Left lung (tissue), 10 donors: Measurements from ENCODE around the gene MRGPRE. TPM values are rescaled to one million over a fixed set of nuclear protein-coding genes. Genes with fewer than 3 reads are reported as not detected.
A peak's percentile ranks its signal among the peaks of the same experiment; 100 is the strongest.

ENCODE experiments used
- ATAC-seq: fragments of 200-7000 bp; cut with Tn5 transposase; one replicate; pipeline ENCODE4 v1.9.1; 2020; ENCODE audit warnings: moderate library complexity
- DNase-seq, 4 donors: peaks; one replicate each; pipeline ENCODE4 v3.0.0-alpha.2; 2013 to 2020
- H3K27ac ChIP-seq, 2 donors: fragments of 200-600 bp; sonication (generic) in 1 of 2; one replicate each; pipeline versions ENCODE4 v1.5.0 to v1.8.0; 2020 to 2021
- H3K27me3 ChIP-seq, 2 donors: fragments of 200-600 bp; sonication (generic) in 1 of 2; one replicate each; pipeline versions ENCODE4 v1.5.0 to v1.8.0; 2020 to 2021
- H3K36me3 ChIP-seq, 2 donors: fragments of 200-600 bp; sonication (generic) in 1 of 2; one replicate each; pipeline versions ENCODE4 v1.5.0 to v1.8.0; 2020 to 2021
- H3K4me1 ChIP-seq, 2 donors: fragments of 200-600 bp; one replicate each; pipeline ENCODE4 v1.8.0; 2021
- H3K4me3 ChIP-seq, 2 donors: fragments of 200-600 bp; sonication (generic) in 1 of 2; one replicate each; pipeline versions ENCODE4 v1.5.0 to v1.8.0; 2020 to 2021; ENCODE audit warnings: mild to moderate bottlenecking in 1 of 2
- H3K9me3 ChIP-seq, 2 donors: fragments of 200-600 bp; sonication (generic) in 1 of 2; one replicate each; pipeline versions ENCODE4 v1.5.0 to v1.8.0; 2020 to 2021
- intact Hi-C, 2 donors: fragments of 100-400 bp; cut with DNase I; formaldehyde crosslinking; loops; one replicate each; pipeline versions ENCODE4 v1.11.2 to v1.14.2; 2022
- polyA plus RNA-seq, 6 donors: library from polyadenylated mRNA; unstranded; fragments of 120-200 nt; gene quantifications; one replicate each; pipeline ENCODE4 v1.2.1, GENCODE V29; 2013; ENCODE audit not compliant: insufficient read length in 6 of 6
- total RNA-seq, 2 donors: library from RNA; stranded (reverse); fragmentation: NEBNext Ultra II Directional; extraction: Animal tissue kit (Norgen Biotek cat#: 25700); gene quantifications; one replicate each; pipeline ENCODE4 v1.2.1, GENCODE V29; 2021
- TF ChIP-seq, protein P1 (sequence below), 2 donors: fragments of 200-600 bp; sonication (generic) in 1 of 2; IDR thresholded peaks; one replicate each; pipeline versions ENCODE4 v1.5.0 to v1.8.0; 2021; ENCODE audit warnings: antibody characterized with exemption in 2 of 2
- donor health status: DM: no; HTN: yes; CAD: no.
- donor health status: DM: no; HTN: no; CAD: no.

The MRGPRE gene
- total and polyA plus RNA-seq, 8 donors, result 0.11 to 0.47 (median 0.26) TPM; not detected in 4

DNA sequence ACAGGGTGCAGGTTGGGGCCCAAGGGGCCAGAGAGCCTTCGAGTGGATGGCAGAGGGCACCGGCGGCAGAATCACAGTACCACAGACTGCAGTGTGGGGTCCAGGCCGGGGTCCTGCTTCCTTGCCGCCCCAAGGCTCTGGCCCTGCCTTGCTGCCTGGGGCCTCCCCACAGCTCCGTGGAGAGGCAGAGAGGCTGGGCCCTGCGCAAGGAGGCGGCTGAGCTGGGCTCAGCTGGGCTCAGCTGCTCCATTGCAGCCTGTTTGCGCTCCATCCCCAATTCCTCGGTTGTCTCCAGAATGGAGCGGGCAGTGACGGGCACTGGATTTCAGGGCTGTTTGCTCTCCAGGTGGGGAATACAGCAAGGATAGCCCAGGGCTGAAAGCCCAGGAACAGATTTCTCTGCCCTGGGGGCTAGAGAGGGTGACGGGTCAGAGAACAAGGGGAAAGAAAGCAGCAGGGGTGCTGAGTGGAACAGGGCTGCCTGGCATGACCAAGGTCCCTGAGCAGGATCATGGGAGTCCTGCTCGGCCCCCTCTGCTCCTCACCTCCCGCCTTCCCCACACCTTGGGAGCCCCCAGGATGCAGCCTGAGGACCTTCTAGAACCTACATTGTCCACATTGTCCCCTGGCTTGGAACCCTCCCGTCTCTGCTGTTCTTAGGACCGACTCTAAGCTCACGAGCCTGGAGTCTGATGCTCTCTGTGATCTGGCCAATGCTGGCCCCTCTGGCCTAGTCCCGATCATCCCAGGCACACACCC is 32.5 kb downstream of the MRGPRE start:
- no peak for ATAC-seq
- Histone ChIP-seq H3K4me1 (no peaks in the 10 kb centered on the region), H3K9me3 (no peaks in the 10 kb centered on the region), H3K4me3 (no peak overlapping the region), H3K36me3 (no peaks in the 10 kb centered on the region), H3K27ac (no peak overlapping the region), H3K27me3 (peaks cover 23 to 84% of the 10 kb centered on the region in 2 donors)
- intact Hi-C loops, result no loop called here
- TF ChIP-seq, protein P1, sequence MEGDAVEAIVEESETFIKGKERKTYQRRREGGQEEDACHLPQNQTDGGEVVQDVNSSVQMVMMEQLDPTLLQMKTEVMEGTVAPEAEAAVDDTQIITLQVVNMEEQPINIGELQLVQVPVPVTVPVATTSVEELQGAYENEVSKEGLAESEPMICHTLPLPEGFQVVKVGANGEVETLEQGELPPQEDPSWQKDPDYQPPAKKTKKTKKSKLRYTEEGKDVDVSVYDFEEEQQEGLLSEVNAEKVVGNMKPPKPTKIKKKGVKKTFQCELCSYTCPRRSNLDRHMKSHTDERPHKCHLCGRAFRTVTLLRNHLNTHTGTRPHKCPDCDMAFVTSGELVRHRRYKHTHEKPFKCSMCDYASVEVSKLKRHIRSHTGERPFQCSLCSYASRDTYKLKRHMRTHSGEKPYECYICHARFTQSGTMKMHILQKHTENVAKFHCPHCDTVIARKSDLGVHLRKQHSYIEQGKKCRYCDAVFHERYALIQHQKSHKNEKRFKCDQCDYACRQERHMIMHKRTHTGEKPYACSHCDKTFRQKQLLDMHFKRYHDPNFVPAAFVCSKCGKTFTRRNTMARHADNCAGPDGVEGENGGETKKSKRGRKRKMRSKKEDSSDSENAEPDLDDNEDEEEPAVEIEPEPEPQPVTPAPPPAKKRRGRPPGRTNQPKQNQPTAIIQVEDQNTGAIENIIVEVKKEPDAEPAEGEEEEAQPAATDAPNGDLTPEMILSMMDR (IDR thresholded peaks at IDR 0.05), result no peak
- peak in 2 of 4 donors; percentile 19 to 68 for DNase-seq

DNA sequence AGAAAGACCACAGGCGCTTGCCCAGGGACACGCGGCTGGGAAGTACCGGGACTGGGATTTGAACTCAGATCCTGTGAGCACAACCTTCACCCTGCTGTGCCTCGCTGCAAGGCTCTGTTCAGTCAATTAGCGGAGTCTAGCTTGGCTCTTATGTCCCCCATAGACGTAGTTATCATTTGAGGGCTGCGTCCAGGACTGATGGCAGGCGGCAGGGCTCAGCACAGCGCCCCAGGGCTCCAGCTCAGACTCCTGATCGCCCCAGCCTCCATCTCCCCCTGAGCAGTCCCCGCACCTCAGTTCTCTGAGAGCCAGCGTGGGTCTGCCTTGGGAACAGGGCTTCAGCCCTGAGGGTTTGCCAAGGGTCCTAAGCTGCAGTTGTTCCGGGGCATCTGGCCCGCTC is 33.4 kb downstream of the MRGPRE start:
- intact Hi-C loops, result no loop called here
- H3K27me3 ChIP-seq, result peaks cover 23 to 75% of the 10 kb centered on the region in 2 donors

DNA sequence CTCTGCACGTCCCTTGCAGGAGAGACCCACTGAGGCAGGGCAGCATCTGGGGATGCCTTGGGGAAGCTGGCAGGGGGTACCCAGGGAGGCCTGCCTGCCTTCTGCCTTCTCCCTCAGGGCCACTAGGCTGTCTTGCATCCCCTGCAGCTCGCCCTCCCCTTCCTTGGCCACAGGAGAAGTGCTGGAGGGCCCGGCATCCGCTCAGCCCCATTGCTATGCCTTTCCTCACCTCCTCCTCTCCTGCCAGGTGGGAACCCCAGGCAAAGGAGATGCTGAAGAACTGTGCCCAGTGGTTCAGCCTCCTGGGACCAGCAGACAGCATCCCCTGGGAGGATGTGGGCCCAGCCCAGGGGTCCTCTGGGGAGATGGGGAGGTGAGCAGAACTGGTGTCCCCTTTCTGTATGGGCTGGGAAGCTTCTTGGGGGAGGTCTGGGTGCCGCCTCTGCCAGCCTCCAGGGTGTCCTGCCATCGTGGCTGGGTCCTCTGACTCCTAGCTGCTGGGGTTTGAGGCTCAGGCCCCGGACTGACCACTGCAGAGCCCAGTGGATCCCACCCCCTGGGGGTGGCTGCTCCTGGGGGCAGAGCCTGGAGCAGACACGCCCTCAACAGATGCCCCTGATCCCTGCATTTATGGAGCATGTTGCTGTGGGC is 34.2 kb downstream of the MRGPRE start:
- intact Hi-C loops, result no loop called here
- no peaks in the 10 kb centered on the region for H3K9me3 ChIP-seq
- peak in 1 of 4 donors; percentile 49 for DNase-seq
- TF ChIP-seq, protein P1 (IDR thresholded peaks at IDR 0.05), result no peak
- H3K27ac ChIP-seq, result no peak overlapping the region
- H3K4me1 ChIP-seq, result no peaks in the 10 kb centered on the region
- H3K4me3 ChIP-seq, result no peak overlapping the region
- no peaks in the 10 kb centered on the region for H3K36me3 ChIP-seq
- peaks cover 21 to 67% of the 10 kb centered on the region in 2 donors for H3K27me3 ChIP-seq
- ATAC-seq, result no peak

More for the DNA sequence above, 33.4 kb downstream of the MRGPRE start:
- Histone ChIP-seq H3K9me3 (no peaks in the 10 kb centered on the region), H3K27ac (no peak overlapping the region), H3K36me3 (no peaks in the 10 kb centered on the region), H3K4me1 (no peaks in the 10 kb centered on the region), H3K4me3 (no peak overlapping the region)
- TF ChIP-seq, protein P1 (IDR thresholded peaks at IDR 0.05), result no peak
- no peak for ATAC-seq
- peak in 2 of 4 donors; percentile 19 to 42 for DNase-seq

DNA sequence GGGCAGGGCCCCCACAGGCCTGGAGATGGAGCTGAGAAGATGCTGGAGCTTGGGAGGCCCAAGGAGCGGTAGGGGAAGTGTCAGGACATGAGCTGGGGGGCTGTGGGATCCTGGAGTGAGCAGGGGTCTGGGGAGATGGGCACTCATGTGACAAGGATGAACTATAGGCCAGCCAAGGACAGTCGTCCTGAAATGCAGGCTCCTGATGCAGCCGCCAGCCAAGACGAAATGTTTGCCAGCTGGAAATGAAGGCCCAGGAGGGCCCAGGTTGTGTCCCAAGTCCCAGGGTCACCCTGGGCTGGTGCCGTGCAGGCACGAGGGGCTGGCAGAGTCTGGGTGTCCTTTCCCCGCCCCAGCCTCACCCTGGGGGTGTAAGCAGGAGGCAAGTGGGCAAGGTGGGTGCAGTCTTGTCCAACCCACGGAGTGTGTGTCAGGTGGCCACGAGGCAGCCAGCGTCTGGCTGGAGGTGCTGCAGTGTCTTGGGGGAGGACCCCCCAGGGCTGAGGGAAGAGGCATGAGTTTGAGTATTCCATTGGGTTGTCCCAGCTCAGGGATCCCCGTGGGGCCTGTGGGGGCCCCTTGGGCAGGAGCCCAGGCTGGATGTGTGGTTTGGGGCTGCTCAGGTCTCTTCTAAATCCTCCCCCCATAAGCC is 35.0 kb downstream of the MRGPRE start:
- Histone ChIP-seq H3K9me3 (no peaks in the 10 kb centered on the region), H3K4me1 (no peaks in the 10 kb centered on the region), H3K27me3 (peaks cover 13 to 58% of the 10 kb centered on the region in 2 donors), H3K36me3 (no peaks in the 10 kb centered on the region), H3K4me3 (no peak overlapping the region), H3K27ac (no peak overlapping the region)
- intact Hi-C loops, result no loop called here
- peak in 1 of 4 donors; percentile 47 for DNase-seq
- no peak for ATAC-seq
- TF ChIP-seq, protein P1 (IDR thresholded peaks at IDR 0.05), result no peak
